HG02763 (cell line): ENCODE measurements around the gene CHSY1.

Experiments used
- ATAC-seq: cut with Tn5 transposase; IDR thresholded peaks from one replicate; pipeline ENCODE4 v1.9.1; 2021; ENCODE audit warnings: mild to moderate bottlenecking, moderate library complexity; ENCODE audit not compliant: unreplicated experiment

Gene CHSY1

GRCh38 chr15:101173233-101174119, 78.4 kb downstream of the CHSY1 start:
- no peak for ATAC-seq

DNA sequence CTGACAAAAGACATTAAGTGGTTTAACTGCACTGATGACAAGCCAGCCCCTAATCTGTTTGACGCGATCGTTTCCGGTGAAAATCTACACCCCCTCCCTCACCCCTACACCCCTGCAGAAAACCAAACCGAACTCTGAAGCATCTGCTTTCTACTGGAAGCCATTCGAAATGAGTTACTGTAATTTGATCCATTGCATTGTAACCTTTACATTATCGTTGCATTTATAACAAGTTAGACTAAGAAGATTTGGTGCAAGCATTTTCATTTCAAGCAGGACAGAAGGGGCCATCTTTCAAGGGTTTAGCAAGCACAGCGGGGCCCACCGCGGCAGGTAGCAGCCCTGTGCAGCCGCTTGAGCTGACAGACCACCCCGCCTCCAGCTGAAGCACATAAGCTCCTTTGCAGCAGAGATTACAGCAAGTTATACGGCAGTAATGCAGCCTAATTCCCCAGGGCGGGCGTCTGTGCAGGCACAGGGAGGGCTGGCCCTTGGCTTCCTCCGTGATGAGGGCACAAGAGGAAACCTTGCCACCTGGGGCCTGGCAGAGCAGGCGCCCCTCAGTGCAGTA, 79.3 kb downstream of the CHSY1 start:
- ATAC-seq: no peak

DNA sequence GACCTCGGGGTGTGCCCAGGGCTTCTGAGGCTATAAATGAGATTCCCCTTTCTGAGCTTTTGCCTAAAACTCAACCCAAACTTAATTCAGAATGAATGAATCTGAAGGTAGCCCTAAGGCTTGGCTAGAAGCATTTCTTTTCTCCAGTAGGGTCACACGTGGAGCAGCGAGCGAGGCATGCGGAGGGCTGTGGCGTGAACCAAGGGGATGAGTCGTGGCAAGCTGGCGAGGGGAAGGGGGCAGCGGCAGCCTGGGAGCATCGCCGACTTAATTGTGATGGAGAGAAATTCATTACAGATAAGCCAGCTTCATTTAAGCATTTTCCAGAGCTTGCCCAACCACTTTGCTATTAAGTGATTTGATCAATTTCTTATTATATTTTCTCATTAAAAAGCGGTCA, 79.9 kb downstream of the CHSY1 start:
- no peak for ATAC-seq

DNA sequence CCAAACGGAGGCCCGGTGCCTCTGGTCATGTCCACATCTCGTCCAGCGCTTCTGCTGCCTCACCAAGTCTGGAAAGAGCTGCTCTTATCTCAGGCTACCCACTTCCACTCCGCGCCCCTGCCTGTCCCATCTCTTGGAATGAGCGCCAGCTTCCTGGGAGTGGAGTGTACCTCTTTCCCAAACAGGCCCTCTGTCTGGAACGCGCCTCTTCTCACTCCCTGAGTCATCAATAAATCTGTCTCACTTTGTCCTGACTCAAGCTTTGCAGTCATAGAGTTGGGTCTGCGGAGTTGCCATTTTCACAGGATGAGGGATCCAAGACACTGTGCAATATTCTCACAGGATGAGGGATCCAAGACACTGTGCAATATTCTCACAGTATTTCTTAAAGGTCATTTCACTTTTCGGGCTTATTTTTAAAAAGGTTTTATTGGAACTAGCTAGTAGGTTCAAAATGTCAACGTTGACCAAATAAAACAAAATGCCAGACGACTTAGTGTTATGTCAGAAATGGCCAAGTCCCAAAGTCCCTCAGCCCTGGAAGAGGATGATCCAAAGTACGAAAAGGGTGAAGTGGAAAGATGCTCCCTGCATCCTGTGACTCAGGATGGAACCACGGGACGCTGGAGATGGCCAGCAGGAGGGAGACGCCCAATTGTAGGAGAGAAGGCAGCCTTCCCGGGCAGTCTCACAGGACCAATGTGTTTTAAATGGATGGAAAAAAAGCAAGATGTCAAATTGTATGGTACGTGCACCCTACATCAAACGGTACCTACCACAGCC, 81.1 kb downstream of the CHSY1 start:
- no peak for ATAC-seq

DNA sequence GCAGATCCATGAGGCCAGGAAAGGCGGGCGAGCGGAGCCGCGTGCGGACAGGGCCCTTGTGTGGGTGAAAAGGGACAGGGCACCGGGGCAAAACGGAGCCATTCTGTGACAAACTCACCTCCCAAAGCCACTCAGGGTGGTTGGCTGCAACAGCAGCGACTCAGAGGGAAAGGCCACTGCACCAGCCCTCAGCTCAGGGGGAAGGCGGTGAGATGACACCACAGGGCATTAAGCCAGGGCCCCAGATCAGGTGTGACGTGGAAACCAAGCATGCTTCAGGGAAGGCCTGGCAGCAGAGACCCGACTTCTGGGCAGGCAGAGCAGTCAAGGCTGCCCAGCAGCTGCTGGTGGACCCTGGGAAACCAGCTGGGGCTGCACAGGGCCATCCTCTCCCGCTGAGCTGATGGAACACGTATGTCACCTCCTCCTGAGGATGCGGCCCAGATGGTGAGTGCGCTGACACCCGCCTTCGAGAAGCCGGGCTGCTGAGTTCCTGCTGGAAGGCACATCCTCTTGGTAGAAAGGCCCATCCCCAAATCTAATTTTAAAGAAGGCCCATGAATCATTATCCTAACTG, 82.3 kb downstream of the CHSY1 start:
- ATAC-seq: no peak

GRCh38 chr15:101168898-101169494, 82.9 kb downstream of the CHSY1 start:
- ATAC-seq: no peak

GRCh38 chr15:101168463-101168824, 83.4 kb downstream of the CHSY1 start:
- no peak for ATAC-seq

DNA sequence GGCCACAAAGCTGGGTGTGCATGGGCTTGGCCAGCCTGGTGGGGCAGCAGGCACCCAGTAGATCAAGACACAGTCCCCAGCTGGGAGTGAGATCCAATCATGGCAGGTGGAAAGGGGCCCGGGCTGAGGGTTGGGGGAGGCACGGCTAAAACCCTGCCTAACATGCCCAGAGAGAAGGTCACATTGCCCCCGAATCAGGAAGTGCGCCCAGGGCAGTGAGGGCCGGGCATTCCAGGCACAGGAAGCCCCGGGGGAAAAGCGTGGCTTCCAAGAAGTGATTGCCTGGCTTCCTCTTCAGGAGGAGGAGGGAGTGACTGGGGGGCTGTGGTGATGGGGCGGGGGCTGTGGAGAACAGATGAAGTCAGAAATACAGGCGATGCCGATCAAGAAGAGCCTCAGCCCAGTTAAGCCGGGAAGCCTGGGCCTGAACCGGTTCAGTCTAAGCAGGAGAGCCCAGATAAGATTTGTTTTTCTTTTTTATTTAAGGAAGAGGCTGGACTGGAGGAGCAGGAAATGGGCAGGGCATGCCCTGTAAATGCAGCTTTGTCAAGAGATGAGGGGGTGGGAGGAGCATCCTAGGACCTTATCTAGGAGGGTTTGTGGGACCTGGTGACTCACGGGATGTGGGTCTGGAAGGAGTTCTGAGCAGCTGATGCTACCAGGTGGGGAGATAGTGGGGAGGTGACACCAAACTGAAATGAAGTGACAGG, 83.9 kb downstream of the CHSY1 start:
- no peak for ATAC-seq

DNA sequence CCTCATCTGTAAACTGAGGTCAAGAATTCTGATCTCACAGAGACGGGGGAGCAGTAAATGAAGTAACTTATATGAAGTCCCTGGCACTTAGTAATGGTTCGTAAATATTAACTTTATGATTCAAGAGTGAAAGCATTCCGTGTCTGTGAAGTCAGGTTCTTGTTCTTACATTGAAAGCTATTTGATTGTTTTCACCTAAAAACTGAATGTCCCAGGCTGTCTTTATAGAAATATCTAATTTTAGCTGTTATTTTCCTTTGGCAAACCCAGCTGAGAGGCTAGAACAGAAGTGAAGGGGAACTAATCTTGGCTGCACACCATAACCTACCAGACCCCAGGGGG, 84.5 kb downstream of the CHSY1 start:
- ATAC-seq: no peak

- no peak for ATAC-seq
Measured at GRCh38 chr15:101165905-101166471, 85.9 kb downstream of the CHSY1 start.

DNA sequence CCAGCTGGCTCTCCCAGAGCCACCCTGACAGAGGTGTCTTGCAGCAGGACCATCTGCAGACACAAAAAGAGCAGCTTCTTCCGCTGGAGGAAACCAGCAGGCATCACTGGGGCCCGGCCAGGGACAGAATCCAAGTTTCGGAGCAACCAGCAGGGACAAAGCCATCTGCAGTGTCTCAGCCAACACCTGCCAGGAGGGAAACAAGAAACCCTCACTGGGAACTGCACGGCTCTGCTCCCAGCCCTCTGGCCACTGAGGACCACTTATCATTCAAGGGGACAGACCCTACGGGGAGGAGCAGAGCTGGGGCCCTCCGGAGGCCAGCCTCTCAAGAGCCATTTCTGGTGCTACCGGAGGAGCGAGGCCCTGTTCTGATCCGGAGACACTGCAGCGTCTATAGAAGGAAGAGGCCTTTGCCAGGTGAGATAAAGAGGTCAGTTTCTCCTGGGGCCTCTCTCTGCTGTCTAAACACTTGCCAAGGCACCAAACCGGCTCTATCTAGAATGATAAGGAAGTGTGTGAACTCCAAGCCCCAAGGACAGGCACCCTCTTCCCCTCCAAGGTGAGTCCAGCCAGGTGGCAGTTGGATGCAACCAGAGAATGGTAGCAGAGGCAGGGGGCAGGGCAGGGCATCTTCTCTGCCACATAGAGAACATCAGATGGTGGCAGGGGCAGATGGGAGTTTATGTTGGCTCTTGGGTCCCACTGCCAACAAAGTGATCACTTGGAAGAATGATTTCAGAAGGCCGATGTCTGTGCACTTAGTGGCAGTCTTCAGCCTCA, 89.0 kb downstream of the CHSY1 start:
- no peak for ATAC-seq

DNA sequence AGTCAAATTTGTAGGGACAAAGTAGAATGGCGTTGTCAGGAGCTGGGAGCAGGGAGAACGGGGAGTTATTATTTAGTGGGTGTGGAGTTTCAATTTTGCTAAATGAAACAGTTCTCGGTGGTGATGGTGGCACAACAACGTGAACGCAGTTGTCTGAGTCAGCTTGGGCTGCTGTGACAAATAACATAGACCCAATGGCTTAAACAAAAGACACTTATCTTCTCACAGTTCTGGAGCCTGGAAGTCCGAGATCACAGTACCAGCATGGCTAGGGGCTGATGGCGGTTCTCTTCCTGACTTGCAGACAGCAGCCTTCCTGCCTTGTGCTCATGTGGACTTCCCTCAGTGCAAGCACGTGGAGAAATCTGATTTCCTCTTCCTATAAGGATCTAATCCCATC, 90.2 kb downstream of the CHSY1 start:
- ATAC-seq: no peak

GRCh38 chr15:101159936-101160815, 91.7 kb downstream of the CHSY1 start:
- no peak for ATAC-seq

DNA sequence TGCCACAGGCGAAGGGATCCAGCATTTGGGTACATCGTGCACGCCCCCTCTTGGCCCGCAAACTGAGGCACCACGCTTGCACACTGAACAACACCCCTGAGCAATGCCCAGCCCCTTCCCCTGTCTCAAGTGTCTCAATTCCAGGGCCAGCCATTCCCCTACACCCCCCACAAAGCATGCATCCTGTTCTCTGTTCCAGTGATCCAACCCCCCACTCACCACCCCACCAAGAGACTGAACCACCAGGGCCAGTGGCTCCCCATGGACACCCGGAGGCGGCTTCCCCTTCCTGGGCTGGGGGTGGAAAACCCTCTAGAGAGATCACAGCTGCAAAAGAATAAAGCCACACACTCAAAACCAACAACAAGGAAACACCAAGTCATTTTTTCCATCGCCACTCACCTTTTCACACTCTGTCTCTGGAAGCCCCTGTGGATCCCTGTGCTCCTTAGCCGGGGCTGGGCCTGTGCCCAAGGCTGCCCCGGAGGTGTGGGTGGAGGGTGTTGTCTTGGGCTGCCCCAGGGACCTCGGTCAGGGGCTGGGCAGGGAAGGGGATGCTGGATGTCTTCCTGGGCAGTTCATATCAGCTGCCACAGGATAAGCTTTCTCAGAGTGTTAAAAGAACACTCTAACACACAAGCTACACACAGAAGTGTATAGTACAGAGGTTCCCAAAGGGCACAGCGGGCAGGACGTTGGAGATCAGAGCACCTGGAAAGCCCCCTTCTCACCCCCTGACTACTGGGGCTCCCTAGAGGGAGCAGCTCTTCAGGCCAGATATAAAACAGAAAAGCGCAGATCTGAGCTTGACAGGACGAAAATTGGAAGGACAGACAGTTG, 92.5 kb downstream of the CHSY1 start:
- no peak for ATAC-seq

GRCh38 chr15:101158166-101159095, 93.4 kb downstream of the CHSY1 start:
- ATAC-seq: no peak

DNA sequence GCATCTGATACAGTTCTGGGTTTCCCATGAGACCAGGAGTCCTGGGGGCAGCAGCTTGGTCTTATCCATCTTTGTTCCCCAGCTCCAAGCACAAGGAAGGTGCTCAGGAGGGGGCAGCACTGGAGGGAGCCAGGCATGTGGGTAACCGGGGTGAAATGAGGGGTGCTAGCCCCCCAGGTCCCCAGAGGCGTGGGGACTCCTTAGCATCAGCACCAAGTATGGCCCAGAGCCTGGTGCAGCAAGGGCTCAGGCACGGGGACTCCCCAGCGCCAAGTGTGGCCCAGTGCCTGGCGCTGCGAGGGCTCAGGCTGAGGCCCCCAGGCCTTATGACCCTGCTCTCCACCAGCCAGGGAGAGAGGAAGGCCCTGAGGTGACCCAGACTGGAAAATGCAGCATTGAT, 94.1 kb downstream of the CHSY1 start:
- ATAC-seq: no peak
